ENCODE measurements around the gene COIL.
"Not testable (repeated sequence)": the region's sequence is repeated elsewhere in the genome, so short reads cannot be mapped to it uniquely, and the experiment has no call there.

Gene COIL

GRCh38 chr17:56985371-56986162 lies 24.7 kb upstream of the COIL start:
- Mint-ChIP-seq H3K4me3 (no peak overlapping the region), H3K36me3 (peaks cover 9% of the 10 kb centered on the region)

GRCh38 chr17:56983366-56983765 lies 22.5 kb upstream of the COIL start:
- H3K36me3 Mint-ChIP-seq, result peaks cover 9% of the 10 kb centered on the region
- H3K4me3 Mint-ChIP-seq, result no peak overlapping the region
- H3K4me1 Mint-ChIP-seq (ENCODE audit: low read depth), result peaks cover 10% of the 10 kb centered on the region
- H3K27me3 Mint-ChIP-seq, result no peaks in the 10 kb centered on the region
- H3K27ac Mint-ChIP-seq, result no peak overlapping the region
- H3K9me3 Mint-ChIP-seq (ENCODE audit: low read depth), result no peaks in the 10 kb centered on the region

More at GRCh38 chr17:56985371-56986162, 24.7 kb upstream of the COIL start:
- no peaks in the 10 kb centered on the region for H3K4me1 Mint-ChIP-seq (ENCODE audit: low read depth)
- no peaks in the 10 kb centered on the region for H3K27me3 Mint-ChIP-seq
- H3K27ac Mint-ChIP-seq, result no peak overlapping the region
- H3K9me3 Mint-ChIP-seq (ENCODE audit: low read depth), result no peaks in the 10 kb centered on the region

GRCh38 chr17:56982312-56982711 lies 21.5 kb upstream of the COIL start:
- Mint-ChIP-seq H3K27me3 (no peaks in the 10 kb centered on the region), H3K9me3 (ENCODE audit: low read depth) (no peaks in the 10 kb centered on the region), H3K4me3 (no peak overlapping the region), H3K27ac (no peak overlapping the region), H3K36me3 (peaks cover 9% of the 10 kb centered on the region), H3K4me1 (ENCODE audit: low read depth) (peaks cover 14% of the 10 kb centered on the region)

- H3K9me3 Mint-ChIP-seq (ENCODE audit: low read depth), result not testable (repeated sequence)
Measured at GRCh38 chr17:56980526-56980925, 19.7 kb upstream of the COIL start.

GRCh38 chr17:56979091-56979480 lies 18.2 kb upstream of the COIL start:
- Mint-ChIP-seq H3K9me3 (ENCODE audit: low read depth) (no peaks in the 10 kb centered on the region), H3K27ac (no peak overlapping the region), H3K4me1 (ENCODE audit: low read depth) (peaks cover 21% of the 10 kb centered on the region), H3K36me3 (peaks cover under 1% of the 10 kb centered on the region), H3K4me3 (peak overlapping the region; percentile 92), H3K27me3 (no peaks in the 10 kb centered on the region)

More at GRCh38 chr17:56980526-56980925, 19.7 kb upstream of the COIL start:
- not testable (repeated sequence) for H3K36me3 Mint-ChIP-seq, H3K4me3 Mint-ChIP-seq, H3K27ac Mint-ChIP-seq, H3K27me3 Mint-ChIP-seq
- peaks cover 21% of the 10 kb centered on the region for H3K4me1 Mint-ChIP-seq (ENCODE audit: low read depth)

GRCh38 chr17:56978441-56979090 lies 17.7 kb upstream of the COIL start:
- Mint-ChIP-seq H3K27ac (peak overlapping the region; percentile 87), H3K4me1 (ENCODE audit: low read depth) (peaks cover 21% of the 10 kb centered on the region), H3K4me3 (peak overlapping the region; percentile 92), H3K9me3 (ENCODE audit: low read depth) (no peaks in the 10 kb centered on the region), H3K36me3 (no peaks in the 10 kb centered on the region), H3K27me3 (no peaks in the 10 kb centered on the region)

GRCh38 chr17:56977673-56978395 lies 17.0 kb upstream of the COIL start, which contains the start of gene SCPEP1:
Gene SCPEP1 (plus strand): TSS chr17:56978131. CDS start chr17:56978160, 29 bp downstream.
- no peaks in the 10 kb centered on the region for H3K36me3 Mint-ChIP-seq
- no peaks in the 10 kb centered on the region for H3K9me3 Mint-ChIP-seq (ENCODE audit: low read depth)
- H3K27me3 Mint-ChIP-seq, result no peaks in the 10 kb centered on the region
- H3K4me3 Mint-ChIP-seq, result peak within 1 kb of the TSS; percentile 92
- peak within 1 kb of the TSS; percentile 87 for H3K27ac Mint-ChIP-seq
- peaks cover 21% of the 10 kb centered on the region for H3K4me1 Mint-ChIP-seq (ENCODE audit: low read depth)

GRCh38 chr17:56976941-56977608 lies 16.2 kb upstream of the COIL start:
- Mint-ChIP-seq H3K27me3 (no peaks in the 10 kb centered on the region), H3K4me3 (peak overlapping the region; percentile 72), H3K27ac (no peak overlapping the region), H3K4me1 (ENCODE audit: low read depth) (peaks cover 21% of the 10 kb centered on the region), H3K9me3 (ENCODE audit: low read depth) (no peaks in the 10 kb centered on the region), H3K36me3 (no peaks in the 10 kb centered on the region)

- Mint-ChIP-seq H3K9me3 (ENCODE audit: low read depth) (no peaks in the 10 kb centered on the region), H3K27me3 (no peaks in the 10 kb centered on the region), H3K4me1 (ENCODE audit: low read depth) (peaks cover 21% of the 10 kb centered on the region), H3K27ac (no peak overlapping the region), H3K4me3 (no peak overlapping the region), H3K36me3 (peaks cover 3% of the 10 kb centered on the region)
Measured at GRCh38 chr17:56975656-56976055, 14.8 kb upstream of the COIL start.

- H3K4me1 Mint-ChIP-seq (ENCODE audit: low read depth), result peaks cover 18% of the 10 kb centered on the region
- H3K4me3 Mint-ChIP-seq, result no peak overlapping the region
- H3K9me3 Mint-ChIP-seq (ENCODE audit: low read depth), result no peaks in the 10 kb centered on the region
- no peak overlapping the region for H3K27ac Mint-ChIP-seq
- H3K27me3 Mint-ChIP-seq, result no peaks in the 10 kb centered on the region
- peaks cover 3% of the 10 kb centered on the region for H3K36me3 Mint-ChIP-seq
Measured at GRCh38 chr17:56974055-56974454, 13.2 kb upstream of the COIL start.

- Mint-ChIP-seq H3K9me3 (ENCODE audit: low read depth) (no peaks in the 10 kb centered on the region), H3K36me3 (peaks cover 3% of the 10 kb centered on the region), H3K4me1 (ENCODE audit: low read depth) (peaks cover 12% of the 10 kb centered on the region), H3K27ac (no peak overlapping the region), H3K27me3 (no peaks in the 10 kb centered on the region), H3K4me3 (no peak overlapping the region)
Measured at GRCh38 chr17:56973520-56973919, 12.7 kb upstream of the COIL start.

- Mint-ChIP-seq H3K27me3 (no peaks in the 10 kb centered on the region), H3K9me3 (ENCODE audit: low read depth) (no peaks in the 10 kb centered on the region), H3K27ac (no peak overlapping the region), H3K36me3 (peaks cover 3% of the 10 kb centered on the region), H3K4me1 (ENCODE audit: low read depth) (peaks cover 6% of the 10 kb centered on the region), H3K4me3 (no peak overlapping the region)
Measured at GRCh38 chr17:56972111-56972730, 11.4 kb upstream of the COIL start.

- Mint-ChIP-seq H3K9me3 (ENCODE audit: low read depth) (no peaks in the 10 kb centered on the region), H3K4me3 (no peak overlapping the region), H3K27ac (no peak overlapping the region), H3K4me1 (ENCODE audit: low read depth) (no peaks in the 10 kb centered on the region), H3K27me3 (no peaks in the 10 kb centered on the region), H3K36me3 (peaks cover 3% of the 10 kb centered on the region)
Measured at GRCh38 chr17:56970974-56971373, 10.1 kb upstream of the COIL start.

GRCh38 chr17:56966338-56966737 lies 5.5 kb upstream of the COIL start:
- Mint-ChIP-seq H3K9me3 (ENCODE audit: low read depth) (no peaks in the 10 kb centered on the region), H3K36me3 (peaks cover 3% of the 10 kb centered on the region), H3K27ac (no peak overlapping the region), H3K4me1 (ENCODE audit: low read depth) (no peaks in the 10 kb centered on the region), H3K4me3 (no peak overlapping the region), H3K27me3 (no peaks in the 10 kb centered on the region)
